Stimulated activated CD8-positive, alpha-beta memory T cell treated with anti-CD3 and anti-CD28 coated beads, Interleukin-15, amount 100 ng/mL, for 4 hours (primary cell): ENCODE results near the gene LCORL.
"Not testable (repeated sequence)": the region's sequence is repeated elsewhere in the genome, so short reads cannot be mapped to it uniquely, and the experiment has no call there.

Experiments used
- DNase-seq, 2 donors: peaks; one replicate each; pipeline ENCODE4 v3.0.0-alpha.2; 2020; ENCODE audit warnings: low read depth in 2 of 2

Gene LCORL

GRCh38 chr4:17932041-17932440, 89.5 kb downstream of the LCORL start:
- no peak for DNase-seq

GRCh38 chr4:17930256-17930655, 91.3 kb downstream of the LCORL start:
- no peak for DNase-seq

GRCh38 chr4:17924189-17924588, 97.4 kb downstream of the LCORL start:
- DNase-seq: no peak

- DNase-seq: no peak
Observed at GRCh38 chr4:17921451-17921850, 100.1 kb downstream of the LCORL start.

DNA sequence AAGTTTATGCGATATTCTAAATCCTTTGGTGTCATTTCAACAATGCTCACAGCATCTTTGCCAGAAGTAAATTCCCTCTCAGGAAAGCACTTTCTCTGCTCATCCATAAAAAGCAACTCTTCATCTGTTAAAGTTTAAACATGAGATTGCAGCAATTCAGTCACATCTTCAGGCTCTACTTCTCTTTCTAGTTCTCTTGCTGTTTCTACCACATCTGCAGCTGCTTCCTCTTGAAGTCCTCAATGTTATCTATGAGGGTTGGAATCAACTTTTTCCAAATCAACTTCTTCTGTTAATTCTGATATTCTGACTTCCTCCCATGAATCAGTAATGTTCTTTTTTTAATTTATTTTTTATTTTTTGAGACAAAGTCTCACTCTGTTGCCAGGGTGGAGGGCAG, 100.9 kb downstream of the LCORL start:
- DNase-seq: no peak

GRCh38 chr4:17915439-17915838, 106.1 kb downstream of the LCORL start:
- DNase-seq: no peak

- no peak for DNase-seq
Observed at GRCh38 chr4:17912011-17912410, 109.5 kb downstream of the LCORL start.

DNA sequence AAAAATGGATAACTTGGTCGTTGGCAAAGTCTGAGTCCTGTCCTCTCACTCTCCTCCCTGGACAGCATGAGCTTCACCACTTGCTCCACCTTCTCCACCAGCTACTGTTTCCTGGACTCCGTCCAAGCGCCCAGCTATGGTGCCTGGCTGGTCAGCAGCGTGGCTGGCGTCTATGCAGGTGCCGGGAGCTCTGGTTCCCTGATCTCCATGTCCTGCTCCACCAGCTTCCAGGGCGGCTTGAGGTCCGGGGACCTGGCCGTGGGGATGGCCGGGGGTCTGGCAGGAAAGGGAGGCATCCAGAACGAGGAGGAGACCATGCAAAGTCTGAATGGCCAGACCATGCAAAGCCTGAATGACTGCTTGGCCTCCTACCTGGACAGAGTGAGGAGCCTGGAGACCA, 109.9 kb downstream of the LCORL start:
- DNase-seq: no peak

DNA sequence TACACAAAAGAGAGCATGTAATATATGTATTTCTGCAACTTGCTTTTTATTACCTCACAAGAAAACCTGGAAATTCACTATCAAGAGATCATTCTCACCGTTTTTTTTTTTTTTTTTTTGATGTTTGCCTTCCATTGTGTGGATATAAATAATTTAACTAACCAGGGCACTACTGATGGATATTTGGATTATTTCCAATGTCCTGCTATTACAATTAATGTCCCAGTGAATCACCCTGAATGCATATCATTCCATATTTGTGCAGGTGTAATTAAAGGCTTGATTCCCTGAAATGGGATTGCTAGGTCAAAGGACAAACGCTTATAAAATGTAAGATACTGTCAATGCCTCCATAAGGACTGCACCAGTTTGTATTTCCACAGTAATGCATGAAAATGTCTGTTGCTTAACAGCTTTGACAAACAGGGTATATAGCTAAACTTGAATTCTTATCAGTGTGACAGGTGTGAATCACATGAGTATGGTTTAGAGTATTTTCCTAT, 123.0 kb downstream of the LCORL start:
- DNase-seq: no peak

DNA sequence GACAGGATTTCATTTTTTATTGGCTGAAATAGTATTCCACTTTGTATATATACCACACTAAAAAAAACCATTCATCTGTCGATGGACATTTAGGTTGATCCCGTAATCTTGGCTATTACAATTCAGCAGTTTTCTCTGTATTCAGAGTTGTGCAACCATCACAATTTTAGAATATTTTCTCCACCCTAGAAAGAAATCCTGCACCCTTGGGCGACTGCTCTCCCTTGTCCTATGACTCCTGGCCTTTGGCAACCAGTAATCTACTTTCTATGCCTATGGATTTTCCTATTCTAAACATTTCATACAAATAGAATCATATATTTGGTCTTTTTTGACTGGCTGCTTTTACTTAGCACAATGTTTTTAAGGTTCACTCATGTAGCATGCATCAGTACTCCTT, 126.1 kb downstream of the LCORL start:
- DNase-seq: no peak

- DNase-seq: no peak
Observed at GRCh38 chr4:17894421-17894820, 127.1 kb downstream of the LCORL start.

GRCh38 chr4:17889692-17890091, 131.9 kb downstream of the LCORL start:
- no peak for DNase-seq

DNA sequence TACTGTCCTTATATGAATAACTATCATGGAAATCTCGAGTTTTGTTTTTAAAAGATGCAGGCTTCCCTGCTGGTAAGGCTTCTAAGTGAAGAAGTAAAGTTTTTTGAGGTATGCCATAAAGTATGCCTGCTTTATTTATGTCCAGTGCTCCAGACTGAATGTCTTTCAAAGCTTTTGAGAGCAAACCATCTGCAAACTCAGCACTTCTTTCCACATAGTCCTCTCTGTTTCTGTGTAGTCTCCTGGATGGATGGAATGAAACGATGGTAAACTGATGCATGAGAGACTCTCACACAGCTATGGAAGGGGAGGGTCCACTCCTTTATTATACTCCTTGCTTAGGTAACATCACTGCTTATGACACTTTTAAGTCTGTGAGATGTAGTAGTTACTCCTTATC, 137.0 kb downstream of the LCORL start:
- DNase-seq: no peak

GRCh38 chr4:17884063-17884462, 137.5 kb downstream of the LCORL start:
- no peak for DNase-seq

GRCh38 chr4:17877661-17878060, 143.9 kb downstream of the LCORL start:
- DNase-seq: no peak

- no peak for DNase-seq
Observed at GRCh38 chr4:17876943-17877342, 144.6 kb downstream of the LCORL start.

GRCh38 chr4:17875402-17876070, 146.0 kb downstream of the LCORL start:
- DNase-seq: no peak

DNA sequence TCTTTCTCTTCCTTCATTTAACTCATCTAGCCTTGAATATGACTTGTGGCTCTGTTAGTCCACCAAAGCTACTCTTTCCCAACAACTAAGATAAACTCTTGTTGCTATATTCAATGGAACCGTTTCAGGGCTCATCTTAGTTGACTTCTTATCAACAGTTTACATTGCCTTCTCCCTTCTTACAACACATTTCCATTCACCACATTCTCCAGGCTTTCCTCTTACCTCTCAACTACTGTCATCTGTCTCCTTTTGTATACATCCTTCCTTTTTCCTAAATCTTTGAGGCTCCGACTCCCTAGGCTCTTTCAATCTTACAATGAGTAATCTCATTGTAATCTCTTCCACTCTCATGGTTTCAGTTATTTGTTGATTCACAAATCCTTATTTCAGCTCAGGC, 152.2 kb downstream of the LCORL start:
- DNase-seq: no peak

DNA sequence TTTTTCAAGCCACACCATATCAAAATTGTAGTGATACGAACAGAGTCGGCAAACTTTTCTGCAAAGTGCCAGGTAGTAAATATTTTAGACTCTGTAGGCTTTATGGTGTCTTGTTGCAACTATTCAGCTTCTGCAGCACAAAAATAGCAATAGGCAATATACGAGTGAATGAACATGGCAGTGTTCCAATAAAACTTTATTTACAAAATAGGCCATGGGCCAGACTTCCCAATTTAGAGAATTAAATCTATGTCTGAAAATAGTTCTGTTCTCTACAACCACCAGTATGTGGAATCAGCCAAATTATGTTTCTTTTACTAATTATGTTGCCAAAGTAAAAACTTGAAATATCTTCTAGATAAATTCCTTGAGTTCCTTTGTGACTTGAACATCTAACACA, 154.3 kb downstream of the LCORL start:
- DNase-seq: no peak

- no peak for DNase-seq
Observed at GRCh38 chr4:17866810-17867209, 154.7 kb downstream of the LCORL start.

- no peak for DNase-seq
Observed at GRCh38 chr4:17865866-17866363, 155.6 kb downstream of the LCORL start.

DNA sequence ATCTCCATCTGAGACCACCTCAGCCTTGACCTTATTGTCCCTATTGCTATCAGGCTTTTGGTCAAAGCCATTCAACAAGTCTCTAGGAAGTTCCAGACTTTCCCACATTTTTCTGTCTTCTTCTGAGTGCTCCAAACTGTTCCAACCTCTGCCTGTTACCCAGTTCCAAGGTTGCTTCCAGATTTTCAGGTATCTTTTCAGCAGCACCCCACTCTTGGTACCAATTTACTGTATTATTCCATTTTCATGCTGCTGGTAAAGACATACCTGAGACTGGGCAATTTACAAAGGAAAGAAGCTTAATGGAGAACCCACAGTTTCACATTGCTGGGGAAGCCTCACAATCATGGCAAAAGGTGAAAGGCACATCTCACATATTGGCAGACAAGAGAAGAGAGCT, 159.6 kb downstream of the LCORL start:
- not testable (repeated sequence) for DNase-seq

DNA sequence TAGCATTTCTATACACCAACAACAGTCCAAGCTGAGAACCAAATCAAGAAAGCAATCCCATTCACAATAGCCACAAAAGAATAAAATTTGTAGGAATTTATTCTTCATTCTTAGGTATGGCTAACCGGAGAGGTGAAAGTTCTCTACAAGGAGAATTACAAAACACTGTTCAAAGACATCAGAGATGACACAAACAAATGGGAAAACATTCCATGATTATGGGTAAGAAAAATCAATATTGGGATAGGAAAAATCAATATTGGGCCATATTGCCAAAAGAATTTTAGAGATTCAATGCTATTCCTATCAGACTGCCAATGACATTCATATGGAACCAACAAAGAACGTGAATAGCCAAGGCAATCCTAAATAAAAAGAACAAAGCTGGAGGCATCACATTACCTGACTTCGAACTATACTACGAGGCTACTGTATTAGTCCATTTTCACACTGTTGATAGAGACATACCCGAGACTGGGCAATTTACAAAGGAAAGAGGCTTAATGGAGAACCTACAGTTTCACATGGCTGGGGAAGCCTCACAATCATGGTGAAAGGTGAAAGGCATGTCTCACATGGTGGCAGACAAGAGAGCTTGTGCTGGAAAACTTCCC, 161.7 kb downstream of the LCORL start:
- DNase-seq: no peak

DNA sequence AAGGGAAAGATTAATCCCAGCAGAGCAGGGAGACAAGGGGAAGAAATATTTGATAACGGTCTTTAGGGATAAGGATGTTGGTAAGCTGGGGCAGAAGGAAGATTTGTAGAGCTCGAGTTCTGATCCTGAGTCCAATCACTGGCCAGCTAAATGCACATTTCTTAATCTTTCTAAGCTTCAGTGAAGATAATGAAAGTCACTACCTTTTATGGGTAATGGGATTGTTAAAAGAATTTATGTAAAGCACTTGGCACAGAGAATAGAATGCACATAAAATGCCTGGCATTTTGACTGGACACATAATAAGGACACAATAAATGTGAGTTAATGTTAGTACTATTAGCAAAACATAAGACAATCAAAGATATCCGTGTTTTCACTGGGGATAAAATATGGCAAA, 167.5 kb downstream of the LCORL start:
- no peak for DNase-seq
